GM19452 (cell line): ENCODE results near the gene HAUS8.
A peak's percentile ranks its signal among the peaks of the same experiment; 100 is the strongest.
"Not testable (repeated sequence)": the region's sequence is repeated elsewhere in the genome, so short reads cannot be mapped to it uniquely, and the experiment has no call there.

Source experiments
- ATAC-seq: cut with Tn5 transposase; IDR thresholded peaks from one replicate; pipeline ENCODE4 v1.9.1; 2021; ENCODE audit not compliant: unreplicated experiment

The HAUS8 gene

DNA sequence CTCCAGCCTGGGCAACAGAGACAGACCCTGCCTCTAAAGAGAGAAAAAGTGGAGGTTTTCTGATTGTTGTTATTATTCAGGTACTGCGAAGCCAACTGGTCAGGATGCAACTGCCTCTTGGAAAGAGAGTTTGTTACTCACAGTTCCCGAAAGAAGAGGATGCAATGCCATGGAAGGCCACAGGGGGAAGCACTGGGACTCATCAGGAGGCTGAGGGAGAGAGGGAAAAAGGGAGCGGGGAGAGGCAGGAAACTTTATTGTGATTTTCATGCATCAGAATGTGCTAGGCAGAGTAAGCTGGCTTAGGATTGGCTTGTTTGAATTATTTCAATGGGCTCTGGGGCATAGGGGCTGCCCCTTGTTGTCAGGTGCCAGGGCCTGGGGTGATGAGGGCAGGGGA, 27.9 kb upstream of the HAUS8 start:
- no peak for ATAC-seq

DNA sequence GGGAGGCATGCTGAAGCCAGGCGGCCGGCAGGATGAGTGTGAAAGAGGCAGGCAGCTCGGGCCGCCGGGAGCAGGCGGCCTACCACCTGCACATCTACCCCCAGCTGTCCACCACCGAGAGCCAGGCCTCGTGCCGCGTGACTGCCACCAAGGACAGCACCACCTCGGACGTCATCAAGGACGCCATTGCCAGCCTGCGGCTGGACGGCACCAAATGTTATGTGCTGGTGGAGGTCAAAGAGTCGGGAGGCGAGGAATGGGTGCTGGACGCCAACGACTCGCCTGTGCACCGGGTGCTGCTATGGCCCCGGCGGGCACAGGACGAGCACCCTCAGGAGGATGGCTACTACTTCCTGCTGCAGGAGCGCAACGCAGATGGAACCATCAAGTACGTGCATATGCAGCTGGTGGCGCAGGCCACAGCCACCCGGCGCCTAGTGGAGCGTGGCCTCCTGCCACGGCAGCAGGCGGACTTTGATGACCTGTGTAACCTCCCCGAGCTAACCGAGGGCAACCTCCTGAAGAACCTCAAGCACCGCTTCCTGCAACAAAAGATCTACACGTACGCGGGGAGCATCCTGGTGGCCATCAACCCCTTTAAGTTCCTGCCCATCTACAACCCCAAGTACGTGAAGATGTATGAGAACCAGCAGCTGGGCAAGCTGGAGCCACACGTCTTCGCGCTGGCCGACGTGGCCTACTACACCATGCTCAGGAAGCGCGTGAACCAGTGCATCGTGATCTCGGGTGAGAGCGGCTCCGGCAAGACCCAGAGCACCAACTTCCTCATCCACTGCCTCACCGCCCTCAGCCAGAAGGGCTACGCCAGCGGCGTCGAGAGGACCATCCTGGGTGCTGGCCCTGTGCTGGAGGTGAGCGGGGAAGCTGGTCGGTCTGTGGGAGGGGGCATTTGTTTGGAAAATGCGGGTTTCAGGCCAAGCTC, 26.7 kb upstream of the HAUS8 start:
- no peak for ATAC-seq

DNA sequence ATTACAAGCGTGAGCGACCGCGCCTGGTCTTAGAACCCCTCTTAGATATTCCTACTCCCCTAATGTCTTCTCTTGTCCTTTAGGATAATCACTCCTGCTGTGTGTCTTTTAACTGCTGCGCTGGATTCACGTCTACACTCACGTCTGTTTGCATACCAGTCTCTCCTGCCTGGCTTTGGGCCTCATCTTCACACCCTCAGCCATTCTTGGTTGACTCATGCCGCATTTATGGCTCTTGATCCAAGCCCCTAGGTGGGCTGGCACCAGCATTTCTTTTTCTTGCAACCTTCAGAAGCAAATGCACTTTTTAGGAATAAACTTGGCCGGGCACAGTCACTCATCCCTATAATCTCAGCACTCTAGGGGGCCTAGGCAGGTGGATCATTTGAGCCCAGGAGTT, 23.1 kb upstream of the HAUS8 start:
- ATAC-seq: no peak

DNA sequence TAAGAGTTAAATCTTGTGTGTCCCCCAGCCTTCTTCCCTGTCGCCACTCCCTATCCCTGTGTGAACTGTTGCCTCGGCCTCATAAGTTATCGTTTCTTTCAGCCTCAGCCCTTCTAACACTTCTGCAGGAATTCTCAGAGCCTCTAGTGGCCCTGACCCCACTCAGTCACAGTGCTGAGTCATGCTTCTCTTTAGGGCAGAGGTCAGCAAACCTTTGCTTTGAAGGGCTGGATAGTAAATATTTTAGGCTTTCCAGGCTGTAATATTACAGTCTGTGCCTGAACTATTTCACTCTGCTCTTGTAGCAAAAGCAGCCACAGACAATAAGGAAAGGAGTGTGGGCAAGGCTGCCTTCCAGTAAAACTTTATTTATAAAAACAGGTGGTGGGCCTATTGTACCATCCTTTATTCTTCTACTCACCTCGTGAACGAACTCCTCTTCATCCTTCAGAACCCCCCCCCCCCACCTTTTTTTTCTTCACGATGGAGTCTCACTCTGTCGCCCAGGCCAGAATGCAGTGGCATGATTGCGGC, 22.4 kb upstream of the HAUS8 start:
- ATAC-seq: no peak

DNA sequence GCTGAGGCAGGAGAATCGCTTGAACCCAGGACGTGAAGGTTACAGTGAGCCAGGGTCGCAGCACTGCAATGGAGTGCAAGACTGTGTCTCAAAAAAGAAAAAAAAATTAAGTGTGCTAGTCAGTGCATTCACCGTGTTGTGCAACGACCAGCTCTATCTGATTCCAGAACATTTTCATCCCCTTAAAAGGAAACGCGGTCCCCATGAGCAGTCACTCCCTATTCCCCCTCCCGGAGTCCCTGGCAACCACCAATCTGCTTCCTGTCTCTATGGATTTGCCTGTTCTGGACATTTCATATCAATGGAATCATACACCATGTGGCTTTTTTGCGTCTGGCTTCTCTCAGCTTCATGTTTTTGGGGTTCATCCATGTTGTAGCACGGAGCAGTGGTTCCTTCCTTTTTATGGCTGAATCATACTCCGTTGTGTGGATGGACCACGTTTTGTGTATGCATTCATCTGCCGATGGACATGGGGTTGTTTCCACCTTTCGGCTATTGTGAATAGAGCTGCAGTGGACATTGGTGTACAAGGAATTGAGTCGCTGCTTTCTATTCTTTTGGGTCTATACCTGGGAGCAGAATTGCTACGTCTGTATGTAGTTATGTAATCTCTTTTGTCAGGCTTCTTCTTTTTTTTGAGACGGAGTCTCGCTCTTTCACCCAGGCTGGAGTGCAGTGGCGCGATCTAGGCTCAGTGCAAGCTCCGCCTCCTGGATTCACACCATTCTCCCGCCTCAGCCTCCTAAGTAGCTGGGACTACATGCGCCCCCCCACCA, 20.1 kb upstream of the HAUS8 start:
- ATAC-seq: no peak

DNA sequence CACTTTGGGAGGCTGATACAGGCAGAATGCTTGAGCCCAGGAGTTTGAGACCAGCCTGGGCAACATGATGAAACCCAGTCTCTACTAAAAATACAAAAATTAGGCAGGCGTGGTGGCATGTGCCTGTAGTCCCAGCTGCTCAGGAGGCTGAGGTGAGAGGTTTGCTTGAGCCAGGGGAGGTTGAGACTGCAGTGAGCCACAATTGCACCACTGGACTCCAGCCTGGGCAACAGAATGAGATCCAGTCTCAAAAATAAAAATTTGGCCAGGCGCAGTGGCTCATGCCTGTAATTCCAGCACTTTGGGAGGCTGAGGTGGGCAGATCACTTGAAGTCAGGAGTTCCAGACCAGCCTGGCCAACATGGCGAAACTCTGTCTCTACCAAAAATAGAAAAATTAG, 19.4 kb upstream of the HAUS8 start:
- ATAC-seq: not testable (repeated sequence)

DNA sequence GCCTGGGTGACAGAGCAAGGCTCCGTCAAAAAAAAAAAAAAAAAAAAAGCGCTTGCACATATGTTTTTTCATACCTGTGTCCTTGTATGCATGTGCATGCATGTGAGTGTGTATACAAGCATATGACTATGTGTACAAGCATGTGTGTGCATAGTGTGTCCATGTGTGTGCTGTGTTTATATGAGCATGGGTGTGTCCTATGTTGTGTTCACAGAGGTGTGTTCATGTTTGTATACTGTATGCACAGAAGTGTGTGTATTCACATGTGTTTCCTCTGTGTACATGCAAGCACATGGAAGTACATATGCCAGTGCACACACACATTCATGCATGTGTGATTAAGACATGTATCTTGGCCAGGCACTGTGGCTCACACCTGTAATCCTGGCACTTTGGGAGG, 17.4 kb upstream of the HAUS8 start:
- no peak for ATAC-seq

DNA sequence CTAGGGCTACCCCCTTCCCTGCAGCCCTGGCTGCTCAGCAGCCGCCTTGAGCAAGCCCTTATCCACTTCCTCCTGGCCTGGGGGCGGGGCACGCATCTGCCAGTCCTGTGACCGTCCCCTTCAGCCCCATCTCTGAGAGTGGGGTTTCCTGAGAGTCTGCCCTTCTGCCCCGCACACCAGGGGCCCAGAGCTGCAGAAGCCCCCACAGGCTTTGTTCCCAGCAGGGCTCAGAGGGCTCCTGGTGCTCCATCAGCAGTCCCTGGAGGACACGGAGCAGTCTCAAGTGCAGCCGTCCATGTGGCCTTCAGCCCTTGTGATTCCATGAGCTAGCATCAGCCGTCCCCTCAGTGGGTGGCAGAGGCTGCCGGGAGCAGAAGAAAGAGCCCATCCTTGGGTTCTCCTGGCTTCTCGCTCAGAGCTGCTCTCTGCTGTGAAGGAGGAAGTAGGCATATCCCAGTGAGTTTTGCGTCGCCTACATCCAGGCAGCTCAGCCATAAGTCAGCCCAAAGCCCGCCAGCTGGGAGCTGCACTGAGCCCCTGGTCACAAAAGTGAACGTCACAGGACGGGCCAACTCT, 16.6 kb upstream of the HAUS8 start:
- no peak for ATAC-seq

DNA sequence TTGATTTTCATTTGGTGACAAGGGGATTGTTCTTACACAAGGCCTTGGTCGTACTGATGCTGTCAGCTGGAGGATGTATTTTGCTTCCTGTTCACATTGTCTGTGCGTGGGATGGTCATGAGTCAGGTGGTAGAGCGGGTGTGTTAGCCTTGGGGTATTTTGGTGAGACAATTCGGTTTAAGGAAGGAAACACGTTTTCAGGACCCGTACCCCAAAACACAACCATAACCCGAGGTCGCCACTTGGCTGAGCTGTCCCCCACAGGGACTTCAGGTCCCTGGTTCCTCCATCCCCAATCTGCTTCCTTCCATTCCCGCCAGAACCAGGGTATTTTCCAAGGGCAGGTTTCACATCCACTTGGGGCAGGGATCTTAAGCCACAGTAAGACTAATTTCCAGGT, 15.3 kb upstream of the HAUS8 start:
- no peak for ATAC-seq

DNA sequence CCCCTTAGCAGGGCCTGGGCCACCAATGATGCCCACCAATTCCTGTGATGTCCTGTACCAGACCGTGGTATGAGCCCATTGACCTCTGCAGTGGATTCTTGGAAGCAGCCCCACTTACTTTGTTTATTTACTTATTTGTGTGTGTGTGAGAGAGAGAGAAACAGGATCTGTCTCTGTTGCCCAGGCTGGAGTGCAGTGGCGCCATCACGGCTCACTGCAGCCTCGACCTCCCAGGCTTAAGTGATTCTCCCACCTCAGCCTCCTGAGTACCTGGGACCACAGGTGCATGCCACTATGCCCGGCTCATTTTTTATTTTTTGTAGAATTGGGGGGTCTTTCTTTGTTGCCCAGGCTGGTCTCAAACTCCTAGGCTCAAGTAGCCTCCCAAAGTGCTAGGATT, 13.3 kb upstream of the HAUS8 start:
- no peak for ATAC-seq

DNA sequence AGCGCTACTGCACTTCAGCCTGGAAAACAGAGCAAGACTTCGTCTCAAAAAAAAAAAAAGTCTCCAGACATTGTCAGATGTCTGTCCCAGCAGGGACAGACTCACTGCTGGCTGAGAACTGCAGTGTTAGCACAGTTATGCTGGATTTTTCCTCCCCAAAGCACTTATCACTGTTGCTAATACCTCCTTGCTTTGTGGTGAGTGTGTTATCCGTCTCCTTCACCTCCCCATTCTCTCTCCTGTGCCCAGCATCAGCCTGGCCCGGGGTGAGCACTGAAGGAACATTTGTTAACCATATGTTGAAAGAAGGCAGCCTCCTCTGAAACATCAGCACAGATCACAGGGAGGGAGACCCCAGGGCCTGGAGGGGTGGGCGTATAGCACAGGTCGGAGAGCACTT, 11.6 kb upstream of the HAUS8 start:
- no peak for ATAC-seq

DNA sequence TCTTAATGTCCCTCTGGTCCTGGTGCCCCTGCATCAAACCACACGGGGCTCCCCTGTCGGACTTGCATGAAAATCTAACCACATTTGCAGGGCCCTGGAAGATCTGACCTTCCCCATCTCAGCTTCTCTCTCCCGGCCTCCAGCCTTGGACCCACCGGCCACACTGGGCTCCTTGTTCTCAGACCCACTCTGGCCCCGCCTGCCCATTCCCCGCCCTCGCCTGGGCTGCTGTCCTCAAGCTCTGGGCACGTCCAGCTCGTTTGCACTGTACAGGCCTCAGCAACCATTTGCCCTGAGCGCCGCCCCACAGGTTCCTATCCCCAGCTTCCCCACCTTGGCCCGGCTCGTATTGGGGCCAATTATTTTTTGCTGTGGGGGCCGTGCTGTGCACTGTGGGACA, 10.9 kb upstream of the HAUS8 start:
- no peak for ATAC-seq

DNA sequence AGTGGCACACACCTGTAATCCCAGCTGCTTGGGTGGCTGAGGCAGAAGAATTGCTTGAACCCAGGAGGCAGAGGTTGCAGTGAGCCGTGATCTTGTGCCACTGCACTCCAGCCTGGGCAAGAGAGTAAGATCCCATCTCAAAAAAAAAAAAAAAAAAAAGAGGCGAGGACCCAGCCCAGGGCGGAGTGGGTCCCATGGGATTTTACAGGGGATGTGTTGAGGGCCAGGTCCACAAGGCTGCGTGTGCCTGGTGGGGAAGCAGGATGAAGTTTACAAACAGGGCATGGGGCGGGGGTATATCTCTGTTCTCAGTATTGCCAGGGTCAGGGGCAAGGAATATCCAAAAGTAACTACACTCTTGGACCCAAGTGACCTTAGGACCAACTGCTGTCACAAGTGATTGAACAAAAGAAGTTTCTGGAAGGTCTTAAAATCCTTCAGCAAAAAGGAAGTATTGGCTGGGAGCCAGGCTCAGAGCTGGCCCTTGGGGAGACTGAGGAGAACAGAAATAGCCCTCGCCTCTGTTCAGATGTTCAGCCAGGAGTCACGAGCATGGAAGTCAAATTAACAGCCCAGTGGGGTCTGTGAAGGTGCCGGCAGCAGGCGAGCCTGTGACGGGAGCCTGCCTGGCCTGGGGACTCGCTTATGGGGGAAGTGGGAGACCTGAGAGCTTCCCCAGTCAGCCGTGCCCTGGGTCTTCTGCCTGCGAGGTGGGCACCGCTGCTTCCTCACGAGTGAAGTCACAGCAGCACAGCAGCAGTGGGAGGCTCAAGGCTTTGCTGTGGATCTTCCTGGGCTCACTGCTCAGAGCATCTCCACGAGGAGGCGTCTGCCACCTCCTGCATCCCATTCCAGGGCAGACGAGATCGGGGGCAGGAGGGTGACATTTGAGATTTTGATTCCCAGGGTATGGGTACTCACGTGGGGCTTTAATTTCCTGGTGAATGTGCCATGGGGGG, 6.7 kb upstream of the HAUS8 start:
- no peak for ATAC-seq

DNA sequence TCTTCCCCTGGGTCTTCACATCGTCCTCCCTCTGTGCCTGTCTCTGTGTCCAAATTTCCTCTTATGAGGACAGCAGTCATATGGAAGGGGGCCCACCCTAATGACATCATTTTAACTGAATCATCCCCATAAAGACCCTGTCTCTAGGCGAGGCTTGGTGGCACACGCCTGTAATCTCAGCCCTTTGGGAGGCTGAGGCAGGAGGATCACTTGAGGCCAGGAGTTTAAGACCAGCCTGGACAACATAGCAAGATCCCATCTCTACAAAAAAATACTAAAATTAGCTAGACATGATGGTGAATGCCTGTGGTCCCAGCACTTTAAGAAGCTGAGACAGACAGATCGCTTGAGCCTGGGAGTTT, 5.2 kb upstream of the HAUS8 start:
- no peak for ATAC-seq

DNA sequence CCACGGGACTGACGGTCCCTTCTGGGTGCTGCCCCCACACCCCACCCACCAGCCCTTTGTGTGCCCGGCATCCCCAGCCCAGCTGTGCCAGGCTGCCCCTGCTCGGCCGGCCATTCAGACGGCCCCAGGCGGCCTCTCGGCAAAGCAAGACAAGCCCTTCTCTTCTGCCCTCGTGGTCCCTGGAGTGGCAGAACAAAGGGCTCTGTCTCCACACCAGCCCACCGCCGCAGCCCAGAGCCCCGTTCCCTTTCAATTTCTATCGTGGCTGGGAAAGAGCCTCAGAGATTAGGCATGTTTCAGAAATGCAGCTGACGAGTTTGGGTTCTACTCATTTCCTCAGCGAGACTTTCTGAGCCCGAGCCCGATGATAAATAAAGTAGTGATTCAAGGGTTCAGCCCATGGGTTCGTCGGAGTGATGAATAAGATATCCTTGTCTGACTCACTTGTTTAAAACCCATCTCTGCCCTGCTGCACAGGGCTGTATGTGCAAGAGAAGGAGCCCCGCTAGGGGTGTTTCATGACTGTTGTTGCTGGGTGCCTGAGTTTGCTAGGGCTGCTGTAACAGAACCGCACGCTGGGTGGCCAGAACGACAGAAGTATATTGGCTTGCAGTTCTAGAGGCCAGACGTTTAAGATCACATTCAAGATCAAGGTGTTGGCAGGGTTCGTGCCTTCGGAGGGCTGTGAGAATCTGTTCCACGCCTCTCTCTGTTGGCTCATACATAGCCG, 4.6 kb upstream of the HAUS8 start:
- peak; percentile 41 for ATAC-seq

DNA sequence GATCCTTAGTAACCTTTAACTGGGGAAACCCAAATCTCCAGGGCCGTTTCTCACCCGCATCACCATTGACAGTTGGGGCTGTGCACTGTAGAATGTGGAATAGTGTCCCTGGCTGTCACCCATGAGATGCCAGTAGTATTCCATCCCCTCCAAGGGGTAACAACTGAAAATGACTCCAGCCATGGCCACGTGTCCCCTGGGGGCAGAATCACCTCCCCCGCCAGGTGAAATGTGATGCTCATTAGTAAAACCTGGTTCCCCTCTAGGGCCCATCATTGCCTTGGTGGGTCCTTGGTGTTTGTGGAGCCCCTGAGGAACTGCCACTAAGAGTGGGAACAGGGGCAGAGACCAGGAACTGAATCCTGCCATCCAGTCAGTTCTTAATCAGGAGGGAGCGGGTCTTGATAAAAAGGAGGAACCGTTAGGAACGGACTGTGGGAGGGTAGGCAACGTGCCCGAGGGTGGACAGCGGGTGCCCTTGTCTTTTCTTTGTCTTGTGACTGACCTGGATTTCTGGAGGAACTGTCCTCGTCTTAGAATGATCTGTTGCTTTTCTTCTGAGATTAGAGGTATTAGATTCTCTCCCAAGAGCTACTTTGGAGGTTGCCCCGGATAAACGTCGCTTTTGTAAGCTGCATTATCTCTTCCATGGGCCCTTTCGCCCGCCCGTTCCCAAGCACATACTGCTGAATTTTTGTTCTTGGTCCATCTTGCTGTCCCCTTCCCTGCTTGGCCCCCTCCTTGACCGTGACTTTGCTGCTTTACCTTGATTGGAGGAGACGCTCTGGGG, 3.9 kb upstream of the HAUS8 start:
- ATAC-seq: no peak

DNA sequence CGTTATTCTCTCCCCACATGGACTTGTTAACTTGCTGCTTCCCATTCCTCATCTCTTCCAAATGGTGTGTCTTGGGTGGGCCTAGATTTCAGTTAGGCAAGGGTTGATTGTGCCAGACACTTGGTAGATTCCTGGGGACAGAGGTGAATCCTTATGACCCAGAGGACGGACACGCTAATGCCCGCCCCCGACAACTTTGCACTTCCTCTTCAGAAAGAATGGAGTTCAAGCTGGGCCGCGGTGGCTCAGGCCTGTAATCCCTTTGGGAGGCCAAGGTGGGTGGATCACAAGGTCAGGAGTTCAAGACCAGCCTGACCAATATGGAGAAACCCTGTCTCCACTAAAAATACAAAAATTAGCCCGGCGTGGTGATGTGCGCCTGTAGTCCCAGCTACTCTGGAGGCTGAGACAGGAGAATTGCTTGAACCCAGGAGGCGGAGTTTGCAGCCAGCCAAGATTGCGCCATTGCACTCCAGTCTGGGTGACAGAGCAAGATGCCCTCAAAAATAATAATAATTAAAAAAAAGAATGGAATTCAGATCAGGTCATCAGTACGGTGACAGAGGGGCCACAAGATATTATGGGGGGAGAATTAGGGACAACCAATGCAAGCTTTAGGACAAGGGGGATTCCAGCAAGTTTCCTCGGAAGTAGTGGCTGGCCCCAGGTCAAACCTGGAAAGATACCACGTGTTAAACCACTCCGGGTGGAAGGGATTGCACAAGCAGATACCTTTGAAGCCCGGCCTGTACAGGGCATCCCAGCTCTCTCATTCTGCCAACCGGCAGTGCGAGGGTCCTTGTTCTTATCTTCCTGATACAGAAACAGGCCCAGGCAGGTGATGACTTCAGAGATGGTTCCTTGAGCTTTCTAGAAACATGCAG, 3.0 kb upstream of the HAUS8 start:
- no peak for ATAC-seq

DNA sequence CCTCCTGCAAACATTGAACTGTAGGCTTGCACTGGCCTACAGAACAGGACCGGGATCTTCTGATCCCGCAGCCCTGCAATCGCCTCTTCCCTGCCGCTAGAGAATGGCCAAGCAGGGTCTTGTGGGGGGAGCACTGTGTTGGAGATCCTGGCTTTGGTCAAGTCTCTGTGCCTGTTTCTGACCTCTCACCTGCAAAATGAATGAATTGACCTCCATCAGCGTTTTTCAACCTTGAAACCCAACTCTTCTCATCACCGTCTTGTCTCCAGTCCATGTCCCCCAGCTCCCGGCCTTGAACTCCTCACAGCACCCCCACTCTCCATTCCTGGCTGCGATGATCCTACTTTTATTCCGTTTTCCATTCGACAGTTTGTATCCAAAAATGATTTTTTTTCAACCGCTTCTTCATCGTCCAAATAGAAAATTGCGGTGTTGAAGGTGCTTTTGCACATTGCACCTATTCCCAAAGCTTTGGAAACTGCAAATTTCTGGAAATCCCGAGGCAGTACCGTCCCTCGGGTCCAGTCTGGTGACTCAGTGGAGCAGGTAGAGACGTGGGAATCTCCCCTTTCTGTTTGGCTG, 2.3 kb upstream of the HAUS8 start:
- no peak for ATAC-seq
